GM18511 (cell line): Measurements from ENCODE around the gene GGT5.

ENCODE experiments used
- ATAC-seq: cut with Tn5 transposase; IDR thresholded peaks from one replicate; pipeline ENCODE4 v1.9.1; 2021; ENCODE audit warnings: mild to moderate bottlenecking, moderate library complexity; ENCODE audit not compliant: unreplicated experiment

Gene GGT5

GRCh38 chr22:24170188-24170587 is 74.7 kb downstream of the GGT5 start:
- no peak for ATAC-seq
